Colonic mucosa (tissue), 4 donors: ENCODE data around the gene SND1. TPM values are rescaled to one million over a fixed set of nuclear protein-coding genes. Genes with fewer than 3 reads are reported as not detected.

Source experiments
- DNase-seq: peaks from one replicate; pipeline ENCODE4 v3.0.0-alpha.2; 2020
- H3K27ac ChIP-seq: fragments of 200-600 bp; one replicate; pipeline ENCODE4 v1.8.0; 2021
- H3K27me3 ChIP-seq: fragments of 200-600 bp; one replicate; pipeline ENCODE4 v1.8.0; 2021
- H3K36me3 ChIP-seq: fragments of 200-600 bp; one replicate; pipeline ENCODE4 v1.8.0; 2021
- H3K4me1 ChIP-seq: fragments of 200-600 bp; one replicate; pipeline ENCODE4 v1.8.0; 2021; ENCODE audit warnings: mild to moderate bottlenecking
- H3K4me3 ChIP-seq: fragments of 200-600 bp; one replicate; pipeline ENCODE4 v1.8.0; 2021
- H3K9ac ChIP-seq, 2 donors: one replicate each; pipeline ENCODE4 v1.7.0; 2013; ENCODE audit warnings: control low read depth in 2 of 2, low read depth in 2 of 2, low read length in 2 of 2
- H3K9me3 ChIP-seq: fragments of 200-600 bp; one replicate; pipeline ENCODE4 v1.8.0; 2021
- CTCF ChIP-seq: fragments of 200-600 bp; IDR thresholded peaks from one replicate; pipeline ENCODE4 v1.8.0; 2022; ENCODE audit warnings: antibody characterized with exemption, mild to moderate bottlenecking
- intact Hi-C: fragments of 100-400 bp; cut with DNase I; formaldehyde crosslinking; loops from one replicate; pipeline ENCODE4 v1.14.1; 2022
- total RNA-seq, 2 donors: library from RNA; stranded (reverse); fragmentation: NEBNext Ultra II Directional in 1 of 2; extraction: Animal tissue kit (Norgen Biotek cat#: 25700) in 1 of 2; gene quantifications; one replicate each; pipeline ENCODE4 v1.2.1, GENCODE V29; 2021
- donor health status: healthy.
- donor health status: DM: no; HTN: no; CAD: no.
- donor health status: DM: no; HTN: no; CAD: no.

The SND1 gene
- total RNA-seq, 2 donors from 2014 or later: 134 to 163 TPM

GRCh38 chr7:128112781-128113221 is 460.8 kb downstream of the SND1 start:
- Histone ChIP-seq H3K27me3 (no peaks in the 10 kb centered on the region), H3K4me1 (no peaks in the 10 kb centered on the region), H3K9ac (no peak overlapping the region), H3K36me3 (no peaks in the 10 kb centered on the region), H3K27ac (no peak overlapping the region), H3K9me3 (no peaks in the 10 kb centered on the region), H3K4me3 (no peak overlapping the region)
- DNase-seq: no peak
- intact Hi-C loops: no loop called here
- TF ChIP-seq CTCF: no peak

GRCh38 chr7:128113839-128114238 is 461.8 kb downstream of the SND1 start:
- no peak for DNase-seq
- Histone ChIP-seq H3K27me3 (no peaks in the 10 kb centered on the region), H3K4me1 (no peaks in the 10 kb centered on the region), H3K9me3 (no peaks in the 10 kb centered on the region), H3K36me3 (no peaks in the 10 kb centered on the region), H3K9ac (no peak overlapping the region), H3K27ac (no peak overlapping the region), H3K4me3 (no peak overlapping the region)
- intact Hi-C loops: no loop called here
- no peak for TF ChIP-seq CTCF

GRCh38 chr7:128114806-128115205 is 462.8 kb downstream of the SND1 start:
- no peak overlapping the region for H3K9ac ChIP-seq
- H3K9me3 ChIP-seq: no peaks in the 10 kb centered on the region
- no peak overlapping the region for H3K4me3 ChIP-seq
- intact Hi-C loops: no loop called here
- H3K4me1 ChIP-seq: no peaks in the 10 kb centered on the region
- no peaks in the 10 kb centered on the region for H3K36me3 ChIP-seq
- no peak overlapping the region for H3K27ac ChIP-seq
- no peak for TF ChIP-seq CTCF
- DNase-seq: peak; percentile 6
- no peaks in the 10 kb centered on the region for H3K27me3 ChIP-seq

GRCh38 chr7:128115336-128115820 is 463.4 kb downstream of the SND1 start:
- TF ChIP-seq CTCF: no peak
- intact Hi-C loops: no loop called here
- Histone ChIP-seq H3K4me3 (no peak overlapping the region), H3K9ac (no peak overlapping the region), H3K36me3 (no peaks in the 10 kb centered on the region), H3K4me1 (no peaks in the 10 kb centered on the region), H3K27ac (no peak overlapping the region), H3K27me3 (no peaks in the 10 kb centered on the region), H3K9me3 (no peaks in the 10 kb centered on the region)
- DNase-seq: peak; percentile 7

- Histone ChIP-seq H3K9ac (no peak overlapping the region), H3K4me3 (no peak overlapping the region), H3K9me3 (no peaks in the 10 kb centered on the region), H3K27me3 (no peaks in the 10 kb centered on the region), H3K4me1 (no peaks in the 10 kb centered on the region), H3K27ac (no peak overlapping the region), H3K36me3 (no peaks in the 10 kb centered on the region)
- intact Hi-C loops: no loop called here
- TF ChIP-seq CTCF: no peak
- peak; percentile 12 for DNase-seq
These were observed 464.1 kb downstream of the SND1 start for GRCh38 chr7:128115821-128116723.
